GM19328 (cell line): ENCODE results near the gene KNTC1.
A peak's percentile ranks its signal among the peaks of the same experiment; 100 is the strongest.
"Not testable (repeated sequence)": the region's sequence is repeated elsewhere in the genome, so short reads cannot be mapped to it uniquely, and the experiment has no call there.

Experiments used
- ATAC-seq: cut with Tn5 transposase; IDR thresholded peaks from one replicate; pipeline ENCODE4 v1.9.1; 2021; ENCODE audit warnings: mild to moderate bottlenecking, moderate library complexity; ENCODE audit not compliant: unreplicated experiment

The KNTC1 gene

DNA sequence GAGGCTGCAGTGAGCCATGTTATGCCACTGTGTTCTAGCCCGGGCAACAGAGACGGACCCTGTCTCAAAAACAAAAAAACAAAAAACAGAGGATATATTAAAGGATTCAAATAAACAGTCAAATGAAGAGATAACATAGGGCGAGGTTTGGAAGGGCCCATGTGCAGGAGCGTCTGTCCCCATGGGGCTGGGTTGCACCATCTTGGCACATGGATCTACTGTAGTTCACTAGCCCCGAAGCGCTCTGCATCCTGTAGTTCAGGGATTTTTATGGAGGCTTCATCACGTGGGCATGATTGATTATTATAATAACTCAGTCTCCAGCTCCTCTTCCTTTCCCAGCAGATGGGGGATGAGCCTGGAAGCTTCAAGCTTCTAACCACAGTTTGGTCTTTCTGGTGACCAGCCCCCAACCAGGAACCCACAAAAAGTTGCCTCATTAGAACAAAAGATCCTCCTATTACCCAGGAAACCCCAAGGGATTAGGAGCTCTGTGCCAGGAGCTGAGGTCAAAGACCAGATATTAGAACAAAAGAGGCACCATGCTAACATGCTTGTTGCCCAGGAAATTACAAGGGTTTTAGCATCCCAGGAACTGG, 116.3 kb downstream of the KNTC1 start:
- no peak for ATAC-seq

DNA sequence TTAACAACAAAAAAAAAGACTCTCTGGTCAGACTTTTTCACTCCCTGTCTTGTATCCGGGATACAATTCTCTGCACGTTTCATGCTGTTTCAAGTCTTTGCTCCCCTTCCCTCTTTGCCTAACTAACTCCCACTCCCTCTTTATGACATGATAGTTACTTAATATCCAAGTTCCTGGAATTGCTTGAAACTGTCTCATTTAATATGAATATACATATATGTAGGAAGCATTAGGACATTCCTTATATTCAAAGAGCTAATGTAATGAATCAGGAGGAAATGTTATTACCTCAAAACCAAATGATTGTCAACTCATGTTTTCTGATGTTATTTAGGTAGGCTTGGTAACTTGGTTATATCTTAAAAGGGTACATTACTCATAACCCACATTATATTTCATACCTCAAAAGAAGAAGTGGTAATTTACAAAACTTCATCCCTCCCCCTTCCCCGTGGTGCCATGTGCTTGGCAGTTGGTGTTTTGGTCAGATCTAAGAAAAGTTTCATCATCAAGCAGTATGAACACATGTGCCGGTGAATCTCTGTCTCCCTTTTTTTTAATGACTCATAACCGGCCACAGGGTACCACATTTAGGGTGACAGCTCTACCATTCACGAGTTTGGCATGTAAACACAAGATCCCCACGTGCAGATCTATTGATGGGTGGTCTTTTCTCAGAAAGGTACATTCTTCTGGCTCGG, 119.6 kb downstream of the KNTC1 start:
- ATAC-seq: peak; percentile 85

GRCh38 chr12:122651520-122652224, 124.6 kb downstream of the KNTC1 start:
- no peak for ATAC-seq

DNA sequence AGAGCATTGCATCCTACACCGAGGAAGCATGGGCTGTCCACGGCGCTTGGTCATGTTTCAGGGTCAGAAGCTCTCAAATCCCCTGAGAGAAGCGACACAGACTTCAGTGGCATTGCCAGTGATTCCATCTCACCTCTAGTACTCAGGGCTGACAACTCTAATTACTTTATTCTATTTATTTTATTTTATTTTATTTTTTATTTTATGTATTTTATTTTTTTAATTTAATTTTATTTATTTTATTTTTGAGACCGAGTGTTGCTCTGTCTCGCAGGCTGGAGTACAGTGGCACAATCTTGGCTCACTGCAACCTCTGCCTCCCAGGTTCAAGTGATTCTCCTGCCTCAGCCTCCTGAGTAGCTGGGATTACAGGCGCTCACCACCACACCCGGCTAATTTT, 126.2 kb downstream of the KNTC1 start:
- ATAC-seq: not testable (repeated sequence)

DNA sequence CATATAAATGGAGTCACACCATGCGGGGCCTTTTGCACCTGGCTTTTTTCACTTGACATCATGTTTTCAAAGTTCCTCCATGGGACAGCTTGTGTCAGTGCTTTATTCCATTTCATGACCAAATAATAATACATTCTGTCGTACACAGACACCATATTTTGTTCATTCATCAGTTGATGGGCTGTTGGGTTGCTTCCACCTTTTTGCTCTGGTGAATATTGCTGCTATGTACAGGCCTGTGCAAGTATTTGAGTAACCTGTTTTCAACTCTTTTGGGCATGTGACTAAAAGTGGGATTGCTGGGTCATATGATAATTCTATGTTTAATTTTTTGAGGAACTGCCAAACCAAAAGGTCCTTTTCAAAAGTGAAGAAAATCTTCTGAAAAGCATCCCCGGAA, 129.2 kb downstream of the KNTC1 start:
- ATAC-seq: no peak

- no peak for ATAC-seq
Measured at GRCh38 chr12:122659579-122659978, 132.5 kb downstream of the KNTC1 start.

- ATAC-seq: no peak
Measured at GRCh38 chr12:122661246-122661645, 134.2 kb downstream of the KNTC1 start.

DNA sequence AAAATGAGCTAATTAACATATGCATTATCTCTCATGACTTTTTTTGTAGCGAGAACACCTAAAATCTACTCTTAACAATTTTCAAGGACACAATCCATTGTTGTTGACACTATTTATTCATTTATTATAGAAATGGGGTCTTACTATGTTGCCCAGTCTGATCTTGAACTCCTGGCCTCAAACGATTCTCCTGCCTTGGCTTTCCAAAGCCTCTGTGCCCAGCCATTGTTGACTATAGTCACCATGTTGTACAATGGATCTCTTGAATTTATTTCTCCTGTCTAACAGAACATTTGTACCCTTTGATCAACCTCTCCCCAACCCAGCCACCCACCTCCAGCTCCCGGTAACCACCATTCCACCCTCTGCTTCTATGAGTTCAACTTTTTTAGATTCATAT, 134.9 kb downstream of the KNTC1 start:
- no peak for ATAC-seq

- no peak for ATAC-seq
Measured at GRCh38 chr12:122665349-122665748, 138.3 kb downstream of the KNTC1 start.

GRCh38 chr12:122665759-122666158, 138.7 kb downstream of the KNTC1 start:
- ATAC-seq: no peak

DNA sequence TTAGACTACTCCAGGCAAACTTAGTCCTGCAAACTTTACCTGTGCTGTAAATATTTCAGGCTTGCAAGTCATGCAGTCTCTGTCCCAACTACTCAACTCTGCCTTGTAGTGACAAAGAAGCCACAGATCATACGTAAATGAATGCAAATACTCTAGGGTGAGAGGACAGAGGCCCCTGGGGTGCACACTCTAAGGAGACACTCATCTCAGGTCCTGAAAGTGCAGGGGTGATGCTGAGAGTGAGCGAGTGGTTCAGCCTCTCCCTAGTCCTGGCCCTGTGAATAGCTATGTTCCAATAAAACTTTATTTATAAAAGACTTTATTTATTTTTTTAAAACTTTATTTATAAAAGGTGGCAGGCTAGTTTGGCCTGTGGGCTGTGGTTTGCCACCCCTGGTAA, 141.2 kb downstream of the KNTC1 start:
- no peak for ATAC-seq

- no peak for ATAC-seq
Measured at GRCh38 chr12:122669397-122670070, 142.5 kb downstream of the KNTC1 start.

- ATAC-seq: no peak
Measured at GRCh38 chr12:122672515-122672914, 145.5 kb downstream of the KNTC1 start.
